HG03060 (cell line): Measurements from ENCODE around the gene ZNF133.

ENCODE experiments used
- ATAC-seq: cut with Tn5 transposase; IDR thresholded peaks from one replicate; pipeline ENCODE4 v1.9.1; 2021; ENCODE audit warnings: low read depth, moderate number of reproducible peaks; ENCODE audit not compliant: unreplicated experiment

ZNF133 gene

DNA sequence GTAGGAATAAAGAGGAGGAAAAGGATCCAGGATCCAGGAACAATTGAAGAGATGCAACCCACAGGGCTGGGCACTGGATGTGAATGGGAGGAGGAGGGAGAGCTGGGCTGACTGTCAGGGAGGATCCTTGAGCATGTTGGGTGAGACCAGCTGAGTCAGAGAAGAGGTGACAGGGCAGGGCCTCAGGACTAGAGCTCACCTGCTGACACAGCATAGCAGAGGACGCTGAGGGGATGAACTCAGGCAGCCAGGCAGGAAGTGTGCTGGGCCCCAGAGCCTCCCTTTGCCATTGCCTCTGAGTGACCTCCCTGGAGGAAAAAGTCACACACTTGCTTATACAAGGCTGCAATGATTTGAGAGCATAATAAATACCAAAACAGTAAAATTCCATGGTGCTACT, 72.3 kb downstream of the ZNF133 start:
- no peak for ATAC-seq

DNA sequence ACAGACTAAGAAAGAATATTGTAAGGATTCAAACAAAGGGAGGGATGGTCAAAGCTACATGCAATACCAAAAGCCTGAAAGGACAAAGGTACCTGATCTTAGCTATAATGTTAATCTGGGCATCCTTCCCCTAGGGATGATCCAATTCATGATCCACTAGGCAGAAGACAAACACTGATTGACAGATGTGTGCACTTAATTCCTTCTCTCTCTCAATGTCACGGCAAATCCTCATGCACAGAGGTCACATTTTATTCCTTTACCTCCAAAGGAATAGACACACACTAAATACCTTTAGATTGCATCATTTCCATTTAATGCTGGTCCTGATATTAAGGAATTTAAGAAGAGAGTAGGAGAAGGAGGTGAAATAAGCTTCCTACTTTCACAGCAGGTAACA, 73.4 kb downstream of the ZNF133 start:
- no peak for ATAC-seq

DNA sequence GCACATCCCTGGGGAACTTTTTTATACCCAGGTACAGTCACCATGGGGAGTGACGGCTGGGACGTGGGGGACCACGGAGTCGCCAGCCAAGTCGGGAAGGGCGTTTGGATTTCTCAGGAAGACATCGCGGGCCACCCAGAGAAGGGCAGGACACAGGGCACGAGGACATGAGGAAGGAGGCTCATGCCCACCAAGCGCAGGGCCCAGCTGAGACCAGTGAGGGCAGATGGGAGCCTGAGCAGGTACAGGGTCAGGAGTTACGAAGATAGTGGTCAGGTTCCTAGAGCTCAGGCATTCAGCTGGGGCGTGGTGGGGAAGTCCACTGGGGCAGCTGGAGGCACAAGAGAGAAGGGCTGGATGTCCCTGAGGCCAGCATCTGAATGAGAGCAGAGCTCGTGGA, 74.6 kb downstream of the ZNF133 start:
- no peak for ATAC-seq

DNA sequence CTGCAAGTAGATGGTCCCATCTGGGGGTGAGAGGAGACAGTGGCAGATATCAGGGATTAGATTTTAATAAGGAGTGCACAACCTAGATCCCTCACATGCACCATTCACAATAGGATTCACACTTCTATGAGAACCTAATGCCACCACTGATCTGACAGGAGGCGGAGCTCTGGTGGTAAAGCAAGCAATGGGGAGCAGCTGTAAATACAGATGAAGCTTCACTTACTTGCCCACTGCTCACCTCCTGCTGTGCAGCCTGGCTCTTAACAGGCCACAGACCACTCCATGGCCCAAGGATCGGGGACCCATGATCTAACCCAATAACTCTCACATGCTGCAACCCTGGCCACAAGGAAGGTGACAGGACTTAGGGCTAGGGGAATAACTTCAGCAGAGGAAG, 75.4 kb downstream of the ZNF133 start:
- no peak for ATAC-seq

DNA sequence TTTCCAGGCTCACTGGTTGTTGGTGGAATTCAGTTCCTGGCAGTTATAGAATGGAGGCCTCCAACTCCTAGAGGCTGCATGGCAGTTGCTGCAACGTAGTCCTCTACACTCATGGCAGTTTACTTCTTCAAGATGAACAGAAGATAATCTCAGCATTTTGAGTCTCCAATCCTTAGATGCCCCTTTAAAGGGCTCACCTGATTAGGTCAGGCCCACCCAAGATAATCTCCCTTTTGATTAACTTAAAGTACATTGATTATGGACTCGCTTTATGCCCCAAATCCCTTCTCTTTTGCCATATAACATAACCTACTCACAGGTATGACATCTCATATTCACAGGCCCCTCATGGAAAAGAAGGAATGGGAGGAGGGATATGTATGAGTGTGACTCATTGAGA, 76.4 kb downstream of the ZNF133 start:
- no peak for ATAC-seq
